CD14-positive monocyte (primary cell): ENCODE results near the gene FAM240A. TPM values are rescaled to one million over a fixed set of nuclear protein-coding genes. Genes with fewer than 3 reads are reported as not detected.

Experiments used
- DNase-seq, 3 donors: peaks; one replicate each; pipeline ENCODE4 v3.0.0-alpha.2; 2011 to 2022
- H2AFZ ChIP-seq: 2 replicates; pipeline ENCODE4 v1.6.0; 2012; ENCODE audit warnings: mild to moderate bottlenecking, low read depth, low read length, inconsistent platforms; ENCODE audit not compliant: insufficient read depth, poor library complexity, severe bottlenecking
- H3K27ac ChIP-seq, 2 donors: 1 replicate in 1 of 2; 2 replicates in 1 of 2; pipeline ENCODE4 v1.5.1; 2012 to 2013; ENCODE audit warnings: low read length in 2 of 2, control low read depth in 1 of 2, inconsistent platforms in 1 of 2, low read depth in 1 of 2, mild to moderate bottlenecking in 1 of 2
- H3K27me3 ChIP-seq, 2 donors: one replicate each; pipeline versions ENCODE4 v1.6.0 to v1.6.1; 2011 to 2013; ENCODE audit warnings: low read length in 2 of 2; ENCODE audit not compliant: control insufficient read depth in 2 of 2, insufficient read depth in 2 of 2
- H3K36me3 ChIP-seq, 2 donors: replicated peaks in 1 of 2; 1 replicate in 1 of 2; 2 replicates in 1 of 2; pipeline versions ENCODE4 v1.5.1 to v1.6.1; 2012 to 2013; ENCODE audit warnings: low read length in 2 of 2, control low read depth in 1 of 2, inconsistent platforms in 1 of 2, mild to moderate bottlenecking in 1 of 2; ENCODE audit not compliant: insufficient read depth in 2 of 2, control insufficient read depth in 1 of 2
- H3K4me1 ChIP-seq, 2 donors: 1 replicate in 1 of 2; 2 replicates in 1 of 2; pipeline versions ENCODE4 v1.5.1 to v1.6.1; 2012 to 2013; ENCODE audit warnings: low read length in 2 of 2, control low read depth in 1 of 2, inconsistent platforms in 1 of 2, mild to moderate bottlenecking in 1 of 2, moderate library complexity in 1 of 2; ENCODE audit not compliant: insufficient read depth in 2 of 2, control insufficient read depth in 1 of 2
- H3K4me2 ChIP-seq: replicated peaks from 2 replicates; pipeline ENCODE3; 2012; ENCODE audit warnings: low read length, moderate library complexity, mild to moderate bottlenecking; ENCODE audit not compliant: poor library complexity, severe bottlenecking; ENCODE audit errors: extremely low read depth
- H3K4me3 ChIP-seq, 3 experiments: fragments of 200-600 bp in 1 of 3; sonication (generic) in 1 of 3; replicated peaks in 1 of 3; 1 replicate in 2 of 3; 2 replicates in 1 of 3; pipeline ENCODE4 v1.5.1; 2011 to 2013; ENCODE audit warnings: low read length in 3 of 3, mild to moderate bottlenecking in 3 of 3, control low read depth in 2 of 3, low read depth in 2 of 3, inconsistent platforms in 1 of 3, moderate library complexity in 1 of 3
- H3K79me2 ChIP-seq: 2 replicates; pipeline ENCODE4 v1.6.0; 2012; ENCODE audit warnings: mild to moderate bottlenecking, control low read depth, inconsistent platforms, low read length, moderate library complexity; ENCODE audit not compliant: insufficient read depth
- H3K9ac ChIP-seq: 2 replicates; pipeline ENCODE4 v1.6.0; 2017; ENCODE audit warnings: low read length, mild to moderate bottlenecking; ENCODE audit not compliant: insufficient read depth, poor library complexity, severe bottlenecking
- H3K9me3 ChIP-seq, 2 donors: replicated peaks in 1 of 2; 1 replicate in 1 of 2; 2 replicates in 1 of 2; pipeline versions ENCODE4 v1.5.1 to v1.6.1; 2012 to 2013; ENCODE audit warnings: low read length in 2 of 2, control low read depth in 1 of 2; ENCODE audit not compliant: control insufficient read depth in 1 of 2, insufficient read depth in 1 of 2
- H4K20me1 ChIP-seq: 2 replicates; pipeline ENCODE4 v1.6.0; 2012; ENCODE audit warnings: mild to moderate bottlenecking, low read length, control low read depth, moderate library complexity; ENCODE audit not compliant: insufficient read depth
- H3K27ac Mint-ChIP-seq, 7 donors: one replicate each; pipeline ENCODE4 v1.8.0; 2020; ENCODE audit warnings: mild to moderate bottlenecking in 7 of 7, mixed read lengths in 7 of 7, moderate library complexity in 6 of 7, inconsistent platforms in 2 of 7
- H3K27me3 Mint-ChIP-seq, 3 donors: one replicate each; pipeline ENCODE4 v1.8.0; 2021 to 2022; ENCODE audit warnings: low read depth in 3 of 3, mild to moderate bottlenecking in 3 of 3, mixed read lengths in 3 of 3, moderate library complexity in 3 of 3, inconsistent platforms in 1 of 3
- H3K36me3 Mint-ChIP-seq, 2 donors: one replicate each; pipeline ENCODE4 v1.8.0; 2020; ENCODE audit warnings: mixed read lengths in 2 of 2, inconsistent platforms in 1 of 2, mild to moderate bottlenecking in 1 of 2
- H3K4me1 Mint-ChIP-seq: one replicate; pipeline ENCODE4 v1.8.0; 2020; ENCODE audit warnings: mild to moderate bottlenecking, mixed read lengths
- H3K4me3 Mint-ChIP-seq, 2 donors: one replicate each; pipeline ENCODE4 v1.8.0; 2020; ENCODE audit warnings: mild to moderate bottlenecking in 2 of 2, mixed read lengths in 2 of 2, moderate library complexity in 1 of 2
- H3K9me3 Mint-ChIP-seq, 7 donors: one replicate each; pipeline ENCODE4 v1.8.0; 2020 to 2022; ENCODE audit warnings: mixed read lengths in 7 of 7, mild to moderate bottlenecking in 6 of 7, moderate library complexity in 6 of 7, inconsistent platforms in 2 of 7
- CTCF ChIP-seq: fragments of 200-600 bp; IDR thresholded peaks from one replicate; pipeline ENCODE4 v1.8.0; 2022; ENCODE audit warnings: antibody characterized with exemption, mild to moderate bottlenecking
- WGBS: methylation state at CpG from one replicate; pipeline ENCODE4 v1.1.5; 2013; ENCODE audit warnings: missing lambda C conversion rate; ENCODE audit not compliant: insufficient coverage; 5-methylcytosine and 5-hydroxymethylcytosine counted together
- intact Hi-C, 2 donors: fragments of 100-400 bp; cut with micrococcal nuclease; formaldehyde crosslinking; loops; one replicate each; pipeline versions ENCODE4 v1.15.0 to v1.15.1; 2023
- polyA plus RNA-seq, 3 donors: library from polyadenylated mRNA; depleted of rRNA in 1 of 3; unstranded in 2 of 3; stranded (reverse) in 1 of 3; fragments of 300-500 nt in 2 of 3; fragments of >200 nt in 1 of 3; fragmentation: Illumina TruSeq in 2 of 3; gene quantifications; 1 replicate in 2 of 3; 2 replicates in 1 of 3; pipeline ENCODE4 v1.2.3, GENCODE V29; 2012 to 2021

FAM240A gene
- polyA plus RNA-seq, 3 donors: not detected

- Histone ChIP-seq H3K27me3 (peaks cover 0 to 22% of the 10 kb centered on the region in 2 donors), H3K9me3 (no peaks in the 10 kb centered on the region), H3K4me2 (no peak overlapping the region), H2AFZ (no peak overlapping the region), H3K79me2 (no peaks in the 10 kb centered on the region), H3K27ac (no peak overlapping the region), H3K4me1 (no peaks in the 10 kb centered on the region), H4K20me1 (no peaks in the 10 kb centered on the region), H3K9ac (no peak overlapping the region), H3K36me3 (no peaks in the 10 kb centered on the region), H3K4me3 (no peak overlapping the region)
- intact Hi-C loops: no loop called here
- no CpG with 5 or more reads among the region's 4 CpGs for WGBS
- Mint-ChIP-seq H3K27ac (no peak overlapping the region), H3K4me3 (no peak overlapping the region), H3K9me3 (no peaks in the 10 kb centered on the region), H3K4me1 (peaks cover 2% of the 10 kb centered on the region), H3K36me3 (no peaks in the 10 kb centered on the region), H3K27me3 (peaks cover 19 to 54% (median 21%) of the 10 kb centered on the region in 3 donors)
- no peak for DNase-seq
- no peak for TF ChIP-seq CTCF
These were observed 38.6 kb upstream of the FAM240A start for GRCh38 chr3:46573701-46574100.

- DNase-seq: no peak
- no peak overlapping the region for H3K4me3 ChIP-seq
- H3K4me1 ChIP-seq: no peaks in the 10 kb centered on the region
- H3K4me2 ChIP-seq: no peak overlapping the region
- H3K27me3 ChIP-seq: peaks cover 0 to 22% of the 10 kb centered on the region in 2 donors
- no peak overlapping the region for H3K4me3 Mint-ChIP-seq
- peaks cover 19 to 53% (median 21%) of the 10 kb centered on the region in 3 donors for H3K27me3 Mint-ChIP-seq
- H3K27ac ChIP-seq: no peak overlapping the region
- peaks cover 6% of the 10 kb centered on the region for H3K4me1 Mint-ChIP-seq
- TF ChIP-seq CTCF: no peak
- no peaks in the 10 kb centered on the region for H3K36me3 ChIP-seq
- H3K27ac Mint-ChIP-seq: no peak overlapping the region
- H3K79me2 ChIP-seq: no peaks in the 10 kb centered on the region
- H3K9ac ChIP-seq: no peak overlapping the region
- H3K9me3 Mint-ChIP-seq: no peaks in the 10 kb centered on the region
- no peaks in the 10 kb centered on the region for H4K20me1 ChIP-seq
- no peaks in the 10 kb centered on the region for H3K36me3 Mint-ChIP-seq
- no peaks in the 10 kb centered on the region for H3K9me3 ChIP-seq
- WGBS: no CpG with 5 or more reads among the region's 2 CpGs
- H2AFZ ChIP-seq: no peak overlapping the region
- intact Hi-C loops: no loop called here
These were observed 38.1 kb upstream of the FAM240A start for GRCh38 chr3:46574243-46574646.
